ENCODE results near the gene KRTAP5-9. TPM values are rescaled to one million over a fixed set of nuclear protein-coding genes. Genes with fewer than 3 reads are reported as not detected.
"Not testable (repeated sequence)": the region's sequence is repeated elsewhere in the genome, so short reads cannot be mapped to it uniquely, and the experiment has no call there.

KRTAP5-9 gene
- total and polyA plus RNA-seq, 12 donors = not detected

DNA sequence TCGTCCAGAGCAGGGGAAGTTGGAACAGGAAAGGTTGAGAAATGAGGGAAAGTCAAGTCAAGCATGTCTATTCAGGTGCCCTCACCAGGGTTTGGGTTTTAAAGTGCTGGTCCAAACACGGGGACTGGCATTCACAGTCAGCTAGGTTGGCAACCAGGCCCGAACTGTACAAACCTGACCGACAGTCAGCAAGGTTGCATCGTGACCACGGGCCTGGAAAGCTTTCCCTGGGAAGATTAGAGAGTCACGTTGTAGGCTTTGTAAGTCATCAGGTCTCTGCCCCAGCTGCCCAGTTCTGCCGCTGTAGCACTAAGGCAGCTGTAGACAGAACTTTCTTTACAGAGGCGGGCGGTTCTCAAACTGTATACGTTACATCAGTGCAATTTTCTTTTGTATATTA, 24.6 kb downstream of the KRTAP5-9 start:
- no peak overlapping the region for H3K4me3 ChIP-seq
- no peak overlapping the region for H3K27ac ChIP-seq
- H3K27me3 ChIP-seq = peaks cover 0 to 44% (median 16%) of the 10 kb centered on the region in 7 donors
- H3K9me3 ChIP-seq = no peaks in the 10 kb centered on the region
- no peaks in the 10 kb centered on the region for H3K4me1 ChIP-seq
- WGBS, 2 donors = 75 to 85% methylated on average over 11 of the region's 11 CpGs
- TF ChIP-seq, protein P1, sequence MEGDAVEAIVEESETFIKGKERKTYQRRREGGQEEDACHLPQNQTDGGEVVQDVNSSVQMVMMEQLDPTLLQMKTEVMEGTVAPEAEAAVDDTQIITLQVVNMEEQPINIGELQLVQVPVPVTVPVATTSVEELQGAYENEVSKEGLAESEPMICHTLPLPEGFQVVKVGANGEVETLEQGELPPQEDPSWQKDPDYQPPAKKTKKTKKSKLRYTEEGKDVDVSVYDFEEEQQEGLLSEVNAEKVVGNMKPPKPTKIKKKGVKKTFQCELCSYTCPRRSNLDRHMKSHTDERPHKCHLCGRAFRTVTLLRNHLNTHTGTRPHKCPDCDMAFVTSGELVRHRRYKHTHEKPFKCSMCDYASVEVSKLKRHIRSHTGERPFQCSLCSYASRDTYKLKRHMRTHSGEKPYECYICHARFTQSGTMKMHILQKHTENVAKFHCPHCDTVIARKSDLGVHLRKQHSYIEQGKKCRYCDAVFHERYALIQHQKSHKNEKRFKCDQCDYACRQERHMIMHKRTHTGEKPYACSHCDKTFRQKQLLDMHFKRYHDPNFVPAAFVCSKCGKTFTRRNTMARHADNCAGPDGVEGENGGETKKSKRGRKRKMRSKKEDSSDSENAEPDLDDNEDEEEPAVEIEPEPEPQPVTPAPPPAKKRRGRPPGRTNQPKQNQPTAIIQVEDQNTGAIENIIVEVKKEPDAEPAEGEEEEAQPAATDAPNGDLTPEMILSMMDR (IDR thresholded peaks at IDR 0.05) = no peak
- intact Hi-C loops (cut with DNase I) = no loop called here
- ATAC-seq (no peak), DNase-seq (no peak)
- no peaks in the 10 kb centered on the region for H3K36me3 ChIP-seq

- H3K27ac ChIP-seq = no peak overlapping the region
- DNase-seq (no peak), ATAC-seq (no peak)
- no peaks in the 10 kb centered on the region for H3K36me3 ChIP-seq
- no peaks in the 10 kb centered on the region for H3K4me1 ChIP-seq
- no peak overlapping the region for H3K4me3 ChIP-seq
- intact Hi-C loops (cut with DNase I) = no loop called here
- H3K27me3 ChIP-seq = peaks cover 0 to 49% (median 20%) of the 10 kb centered on the region in 7 donors
- TF ChIP-seq, protein P1 (IDR thresholded peaks at IDR 0.05) = no peak
- H3K9me3 ChIP-seq = no peaks in the 10 kb centered on the region
- 69 to 76% methylated on average over 5 of the region's 5 CpGs for WGBS, 2 donors
Observed at GRCh38 chr11:71574418-71574817, 26.2 kb downstream of the KRTAP5-9 start.

- Histone ChIP-seq H3K4me3 (no peak overlapping the region), H3K27me3 (peaks cover 0 to 39% (median 20%) of the 10 kb centered on the region in 7 donors), H3K27ac (no peak overlapping the region), H3K4me1 (peaks cover 0 to 6% (median 0%) of the 10 kb centered on the region in 9 donors), H3K9me3 (no peaks in the 10 kb centered on the region), H3K36me3 (no peaks in the 10 kb centered on the region)
- WGBS, 2 donors = 77 to 85% methylated on average over 4 of the region's 4 CpGs
- ATAC-seq = no peak
- intact Hi-C loops (cut with DNase I) = no loop called here
- no peak for DNase-seq
- TF ChIP-seq, protein P1 (IDR thresholded peaks at IDR 0.05) = no peak
Observed at GRCh38 chr11:71575723-71576424, 27.7 kb downstream of the KRTAP5-9 start.

DNA sequence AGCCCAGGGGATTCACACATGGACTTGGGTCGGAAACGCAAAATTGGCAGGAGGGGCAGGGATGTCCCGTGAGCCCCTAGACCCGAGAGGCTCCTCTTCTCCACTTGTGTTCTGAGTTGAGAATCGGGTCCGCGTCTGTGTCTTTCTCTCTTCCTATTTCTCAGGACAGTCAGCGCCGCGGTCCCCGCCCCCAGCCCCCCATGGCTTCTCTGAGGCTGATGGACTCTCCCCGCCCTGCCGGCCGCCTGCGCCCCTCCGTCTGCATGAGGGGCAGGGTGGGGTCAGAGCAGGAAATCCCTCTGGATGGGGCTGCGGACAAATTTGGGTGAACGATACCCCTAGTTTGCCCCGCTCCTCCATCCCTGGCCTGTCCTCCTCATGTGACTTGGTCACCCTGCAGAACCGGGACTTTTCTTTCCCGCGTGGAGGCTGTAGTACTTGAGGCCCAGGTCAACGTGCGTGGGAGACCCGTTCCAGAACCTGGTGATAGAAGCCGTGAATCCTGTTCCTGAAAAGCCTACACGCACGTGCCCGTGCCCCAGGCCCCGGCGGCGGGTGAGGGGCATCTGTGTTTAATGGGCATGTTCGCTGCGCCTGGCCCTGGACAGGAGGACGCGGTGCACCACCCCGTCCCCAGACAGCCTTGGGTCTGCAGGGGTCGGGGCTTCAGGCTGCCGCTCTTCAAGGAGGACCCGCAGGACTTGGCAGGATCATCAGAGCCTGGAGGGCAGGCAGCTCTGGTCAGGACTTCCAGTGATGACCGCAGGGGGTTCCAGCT, 28.7 kb downstream of the KRTAP5-9 start:
- H3K27ac ChIP-seq; H3K4me3 ChIP-seq; H3K4me1 ChIP-seq; DNase-seq; intact Hi-C loops (cut with DNase I); H3K36me3 ChIP-seq; H3K9me3 ChIP-seq; ATAC-seq: not testable (repeated sequence)
- WGBS, 2 donors = 86 to 91% methylated on average over 37 to 38 of the region's 41 CpGs
- peaks cover 0 to 42% (median 20%) of the 10 kb centered on the region in 7 donors for H3K27me3 ChIP-seq

All from heart right ventricle (tissue), 16 donors.